Astrocyte (in vitro differentiated cells and primary cell): ENCODE data around the gene SERTAD3. TPM values are rescaled to one million over a fixed set of nuclear protein-coding genes. Genes with fewer than 3 reads are reported as not detected.
"Not testable (repeated sequence)": the region's sequence is repeated elsewhere in the genome, so short reads cannot be mapped to it uniquely, and the experiment has no call there.

Source experiments
- DNase-seq: peaks from one replicate; pipeline ENCODE4 v3.0.0-alpha.2; 2010; ENCODE audit warnings: low read depth
- FAIRE-seq: peaks from 2 replicates; lab custom pipeline; 2011; peaks lifted over from hg19 to GRCh38; lab: Jason Lieb, UNC
- H2AFZ ChIP-seq: 2 replicates; pipeline ENCODE4 v1.6.0; 2012; ENCODE audit warnings: low read depth, low read length, inconsistent platforms
- H3K27ac ChIP-seq: 2 replicates; pipeline ENCODE4 v1.5.1; 2011; ENCODE audit warnings: low read depth, low read length, inconsistent platforms
- H3K27me3 ChIP-seq: 2 replicates; pipeline ENCODE4 v1.6.0; 2011; ENCODE audit warnings: low read length, inconsistent platforms; ENCODE audit not compliant: insufficient read depth
- H3K36me3 ChIP-seq: 2 replicates; pipeline ENCODE4 v1.5.1; 2011; ENCODE audit warnings: low read length, inconsistent platforms; ENCODE audit not compliant: insufficient read depth
- H3K4me1 ChIP-seq: 2 replicates; pipeline ENCODE4 v1.5.1; 2011; ENCODE audit warnings: low read length, inconsistent platforms; ENCODE audit not compliant: insufficient read depth
- H3K4me2 ChIP-seq: 2 replicates; pipeline ENCODE4 v1.6.0; 2012; ENCODE audit warnings: low read length, inconsistent platforms
- H3K4me3 ChIP-seq: 2 replicates; pipeline ENCODE4 v1.5.1; 2011; ENCODE audit warnings: low read depth, mild to moderate bottlenecking, low read length, inconsistent platforms; ENCODE audit not compliant: insufficient read depth
- H3K79me2 ChIP-seq: 2 replicates; pipeline ENCODE4 v1.6.0; 2012; ENCODE audit warnings: mild to moderate bottlenecking, low read length, inconsistent platforms; ENCODE audit not compliant: insufficient read depth
- H3K9ac ChIP-seq: 2 replicates; pipeline ENCODE4 v1.6.0; 2012; ENCODE audit warnings: mild to moderate bottlenecking, low read length, inconsistent platforms
- H3K9me3 ChIP-seq: 2 replicates; pipeline ENCODE4 v1.5.1; 2012; ENCODE audit warnings: low read depth, mild to moderate bottlenecking, low read length, inconsistent platforms; ENCODE audit not compliant: insufficient read depth
- H4K20me1 ChIP-seq: 2 replicates; pipeline ENCODE4 v1.6.0; 2012; ENCODE audit warnings: low read length, inconsistent platforms; ENCODE audit not compliant: insufficient read depth
- H3K27ac Mint-ChIP-seq: one replicate; pipeline ENCODE4 v1.8.0; 2021; ENCODE audit warnings: mild to moderate bottlenecking, mixed read lengths; ENCODE audit not compliant: unreplicated experiment
- H3K27me3 Mint-ChIP-seq: one replicate; pipeline ENCODE4 v1.8.0; 2021; ENCODE audit warnings: low read depth, mixed read lengths; ENCODE audit not compliant: unreplicated experiment
- H3K36me3 Mint-ChIP-seq: one replicate; pipeline ENCODE4 v1.8.0; 2021; ENCODE audit warnings: low read depth, mixed read lengths; ENCODE audit not compliant: unreplicated experiment
- H3K4me1 Mint-ChIP-seq: one replicate; pipeline ENCODE4 v1.8.0; 2021; ENCODE audit warnings: low read depth, mixed read lengths; ENCODE audit not compliant: unreplicated experiment
- H3K4me3 Mint-ChIP-seq: one replicate; pipeline ENCODE4 v1.8.0; 2021; ENCODE audit warnings: mild to moderate bottlenecking, moderate library complexity, mixed read lengths; ENCODE audit not compliant: unreplicated experiment
- H3K9me3 Mint-ChIP-seq: one replicate; pipeline ENCODE4 v1.8.0; 2021; ENCODE audit warnings: mild to moderate bottlenecking, mixed read lengths; ENCODE audit not compliant: unreplicated experiment
- CTCF ChIP-seq: IDR thresholded peaks from 2 replicates; pipeline ENCODE4 v1.5.1; 2011; ENCODE audit warnings: low read depth, mild to moderate bottlenecking, inconsistent platforms, low read length, moderate library complexity; ENCODE audit not compliant: insufficient read depth
- EZH2 ChIP-seq: IDR thresholded peaks from 2 replicates; pipeline ENCODE4 v1.6.1; 2012; ENCODE audit warnings: mild to moderate bottlenecking, low read length, inconsistent platforms; ENCODE audit not compliant: insufficient read depth
- total RNA-seq: library from RNA; stranded (reverse); gene quantifications from 2 replicates; pipeline ENCODE4 v1.2.1, GENCODE V29; 2021

Gene SERTAD3
- total RNA-seq, 1 donor from 2014 or later = 49.7 TPM

GRCh38 chr19:40457953-40458596, 13.9 kb upstream of the SERTAD3 start:
- H3K9me3 ChIP-seq = no peaks in the 10 kb centered on the region
- H3K4me3 ChIP-seq = no peak overlapping the region
- TF ChIP-seq CTCF = no peak
- TF ChIP-seq EZH2 = no peak
- no peak for FAIRE-seq
- H2AFZ ChIP-seq = no peak overlapping the region
- no peaks in the 10 kb centered on the region for H4K20me1 ChIP-seq
- no peaks in the 10 kb centered on the region for H3K4me1 ChIP-seq
- no peaks in the 10 kb centered on the region for H3K9me3 Mint-ChIP-seq
- H3K4me1 Mint-ChIP-seq = no peaks in the 10 kb centered on the region
- H3K4me2 ChIP-seq = no peak overlapping the region
- no peaks in the 10 kb centered on the region for H3K27me3 Mint-ChIP-seq
- no peaks in the 10 kb centered on the region for H3K36me3 Mint-ChIP-seq
- DNase-seq = no peak
- no peak overlapping the region for H3K27ac Mint-ChIP-seq
- H3K36me3 ChIP-seq = no peaks in the 10 kb centered on the region
- H3K27me3 ChIP-seq = no peaks in the 10 kb centered on the region
- no peaks in the 10 kb centered on the region for H3K79me2 ChIP-seq
- H3K9ac ChIP-seq = no peak overlapping the region
- H3K4me3 Mint-ChIP-seq = no peak overlapping the region
- no peak overlapping the region for H3K27ac ChIP-seq

GRCh38 chr19:40457048-40457447, 12.9 kb upstream of the SERTAD3 start:
- Histone ChIP-seq H3K79me2 (no peaks in the 10 kb centered on the region), H3K27me3 (no peaks in the 10 kb centered on the region), H3K9ac (no peak overlapping the region), H3K4me1 (no peaks in the 10 kb centered on the region), H3K9me3 (no peaks in the 10 kb centered on the region), H3K27ac (no peak overlapping the region), H3K4me2 (no peak overlapping the region), H3K36me3 (no peaks in the 10 kb centered on the region), H3K4me3 (no peak overlapping the region), H4K20me1 (no peaks in the 10 kb centered on the region), H2AFZ (no peak overlapping the region)
- TF ChIP-seq CTCF (no peak), EZH2 (no peak)
- FAIRE-seq (no peak), DNase-seq (no peak)
- H3K9me3 Mint-ChIP-seq = no peaks in the 10 kb centered on the region
- H3K36me3 Mint-ChIP-seq = no peaks in the 10 kb centered on the region
- no peaks in the 10 kb centered on the region for H3K4me1 Mint-ChIP-seq
- H3K27me3 Mint-ChIP-seq = no peaks in the 10 kb centered on the region
- no peak overlapping the region for H3K4me3 Mint-ChIP-seq
- H3K27ac Mint-ChIP-seq = no peak overlapping the region

- H3K27ac Mint-ChIP-seq, DNase-seq, H2AFZ ChIP-seq, H3K79me2 ChIP-seq, H3K36me3 Mint-ChIP-seq, H3K36me3 ChIP-seq, H3K27ac ChIP-seq, H3K4me2 ChIP-seq, H3K4me3 Mint-ChIP-seq, H3K4me1 Mint-ChIP-seq, FAIRE-seq, H3K9ac ChIP-seq, H4K20me1 ChIP-seq, H3K9me3 Mint-ChIP-seq, H3K27me3 Mint-ChIP-seq, H3K27me3 ChIP-seq, H3K4me3 ChIP-seq, H3K4me1 ChIP-seq, H3K9me3 ChIP-seq: not testable (repeated sequence)
These were observed 9.8 kb upstream of the SERTAD3 start for GRCh38 chr19:40453943-40454342.
